Retinal pigment epithelial cell (primary cell): ENCODE data around the gene ZC3H18.

Experiments
- DNase-seq: peaks from one replicate; pipeline ENCODE4 v3.0.0-alpha.2; 2010; ENCODE audit warnings: low read depth
- H3K4me3 ChIP-seq: 2 replicates; pipeline ENCODE4 v1.5.1; 2011; ENCODE audit warnings: mild to moderate bottlenecking, low read length, control low read depth, moderate library complexity
- TF ChIP-seq, protein P1 (sequence below): conservative IDR thresholded peaks from 2 replicates; pipeline ENCODE4 v1.5.1; 2011; ENCODE audit warnings: low read depth, low read length, control low read depth, inconsistent platforms

Gene ZC3H18

DNA sequence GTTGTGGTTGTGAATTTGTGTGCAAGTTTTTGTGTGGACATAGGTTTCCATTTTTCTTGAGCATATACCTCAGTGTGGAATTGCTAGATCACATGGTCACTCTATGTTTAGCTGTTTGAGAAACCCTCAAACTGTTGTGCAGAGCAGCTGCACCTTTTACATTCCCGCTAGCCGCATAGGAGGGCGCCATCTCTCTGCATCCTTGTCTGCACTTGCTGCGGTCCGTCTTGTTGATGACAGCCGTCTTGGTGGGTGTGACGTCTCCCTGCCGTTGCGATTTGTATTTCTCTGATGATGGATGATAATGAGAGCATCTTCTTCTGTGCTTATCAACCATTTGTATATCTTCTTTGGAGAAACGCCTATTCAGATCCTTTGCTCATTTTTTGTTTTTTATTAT is 43.1 kb downstream of the ZC3H18 start:
- H3K4me3 ChIP-seq, result no peak overlapping the region
- DNase-seq, result no peak
- TF ChIP-seq, protein P1, sequence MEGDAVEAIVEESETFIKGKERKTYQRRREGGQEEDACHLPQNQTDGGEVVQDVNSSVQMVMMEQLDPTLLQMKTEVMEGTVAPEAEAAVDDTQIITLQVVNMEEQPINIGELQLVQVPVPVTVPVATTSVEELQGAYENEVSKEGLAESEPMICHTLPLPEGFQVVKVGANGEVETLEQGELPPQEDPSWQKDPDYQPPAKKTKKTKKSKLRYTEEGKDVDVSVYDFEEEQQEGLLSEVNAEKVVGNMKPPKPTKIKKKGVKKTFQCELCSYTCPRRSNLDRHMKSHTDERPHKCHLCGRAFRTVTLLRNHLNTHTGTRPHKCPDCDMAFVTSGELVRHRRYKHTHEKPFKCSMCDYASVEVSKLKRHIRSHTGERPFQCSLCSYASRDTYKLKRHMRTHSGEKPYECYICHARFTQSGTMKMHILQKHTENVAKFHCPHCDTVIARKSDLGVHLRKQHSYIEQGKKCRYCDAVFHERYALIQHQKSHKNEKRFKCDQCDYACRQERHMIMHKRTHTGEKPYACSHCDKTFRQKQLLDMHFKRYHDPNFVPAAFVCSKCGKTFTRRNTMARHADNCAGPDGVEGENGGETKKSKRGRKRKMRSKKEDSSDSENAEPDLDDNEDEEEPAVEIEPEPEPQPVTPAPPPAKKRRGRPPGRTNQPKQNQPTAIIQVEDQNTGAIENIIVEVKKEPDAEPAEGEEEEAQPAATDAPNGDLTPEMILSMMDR, result no peak

DNA sequence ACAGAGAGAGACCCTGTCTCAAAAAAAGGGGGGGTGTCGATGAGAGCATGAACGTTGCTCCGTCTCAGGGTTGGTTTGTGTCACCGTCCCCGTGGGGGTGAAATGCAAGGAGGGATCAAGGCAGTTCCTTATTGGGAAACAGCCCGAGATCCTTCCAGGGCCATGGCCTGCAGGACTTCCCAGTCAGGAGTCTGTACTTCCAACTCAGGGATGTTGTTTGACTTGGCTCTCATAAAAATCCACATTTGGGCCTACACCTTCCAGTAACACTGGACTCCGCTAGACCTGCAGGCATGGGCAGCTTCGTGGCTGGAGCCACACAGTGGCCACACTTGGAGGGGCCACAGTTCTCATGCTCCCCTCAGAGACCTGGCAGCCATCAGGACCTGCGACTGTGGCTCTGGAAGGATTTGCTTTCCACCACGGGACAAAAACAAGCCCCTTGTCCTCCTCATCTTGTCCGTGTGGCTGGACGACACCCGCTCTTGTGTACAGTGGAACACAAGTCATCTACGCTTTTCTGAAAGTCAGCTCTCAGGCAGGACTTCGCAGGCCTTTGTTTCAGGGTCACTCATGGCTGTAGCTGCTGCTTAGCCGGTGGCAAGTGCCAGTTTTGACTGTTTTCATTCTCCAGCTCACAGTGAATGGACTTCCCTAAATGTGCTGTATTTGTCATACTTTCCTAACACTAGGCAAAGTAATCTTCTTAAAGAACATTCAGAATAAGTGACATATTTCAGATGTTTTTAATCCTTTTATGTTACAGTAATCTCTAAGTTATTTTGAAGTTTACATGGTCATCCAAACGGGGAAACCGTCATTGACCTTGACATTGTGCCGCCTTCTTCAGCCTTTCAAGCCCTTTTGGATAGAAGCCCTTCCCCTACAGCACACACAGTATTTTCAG is 44.0 kb downstream of the ZC3H18 start:
- H3K4me3 ChIP-seq, result no peak overlapping the region
- TF ChIP-seq, protein P1, result no peak
- DNase-seq, result peak; percentile 37

- DNase-seq, result no peak
- H3K4me3 ChIP-seq, result no peak overlapping the region
- TF ChIP-seq, protein P1, result no peak
These were observed 44.8 kb downstream of the ZC3H18 start for GRCh38 chr16:88614818-88615580.

- no peak overlapping the region for H3K4me3 ChIP-seq
- TF ChIP-seq, protein P1, result no peak
- DNase-seq, result no peak
These were observed 46.1 kb downstream of the ZC3H18 start for GRCh38 chr16:88616320-88616719.

GRCh38 chr16:88616736-88617135 is 46.5 kb downstream of the ZC3H18 start:
- TF ChIP-seq, protein P1, result no peak
- H3K4me3 ChIP-seq, result no peak overlapping the region
- DNase-seq, result no peak

GRCh38 chr16:88617268-88618031 is 47.2 kb downstream of the ZC3H18 start:
- DNase-seq, result no peak
- no peak overlapping the region for H3K4me3 ChIP-seq
- TF ChIP-seq, protein P1, result no peak
